Mucosa of gallbladder (tissue), 1 donor: ENCODE results near the gene TREML2. TPM values are rescaled to one million over a fixed set of nuclear protein-coding genes. Genes with fewer than 3 reads are reported as not detected.
A peak's percentile ranks its signal among the peaks of the same experiment; 100 is the strongest.
"Not testable (repeated sequence)": the region's sequence is repeated elsewhere in the genome, so short reads cannot be mapped to it uniquely, and the experiment has no call there.

Source experiments
- DNase-seq: peaks from one replicate; pipeline ENCODE4 v3.0.0-alpha.2; 2020; ENCODE audit warnings: low spot score
- total RNA-seq: library from RNA; stranded (reverse); gene quantifications from one replicate; pipeline ENCODE4 v1.2.1, GENCODE V29; 2021
- donor health status: DM: no; HTN: no; CAD: no.

TREML2 gene
- total RNA-seq, 1 donor from 2014 or later, result not detected

DNA sequence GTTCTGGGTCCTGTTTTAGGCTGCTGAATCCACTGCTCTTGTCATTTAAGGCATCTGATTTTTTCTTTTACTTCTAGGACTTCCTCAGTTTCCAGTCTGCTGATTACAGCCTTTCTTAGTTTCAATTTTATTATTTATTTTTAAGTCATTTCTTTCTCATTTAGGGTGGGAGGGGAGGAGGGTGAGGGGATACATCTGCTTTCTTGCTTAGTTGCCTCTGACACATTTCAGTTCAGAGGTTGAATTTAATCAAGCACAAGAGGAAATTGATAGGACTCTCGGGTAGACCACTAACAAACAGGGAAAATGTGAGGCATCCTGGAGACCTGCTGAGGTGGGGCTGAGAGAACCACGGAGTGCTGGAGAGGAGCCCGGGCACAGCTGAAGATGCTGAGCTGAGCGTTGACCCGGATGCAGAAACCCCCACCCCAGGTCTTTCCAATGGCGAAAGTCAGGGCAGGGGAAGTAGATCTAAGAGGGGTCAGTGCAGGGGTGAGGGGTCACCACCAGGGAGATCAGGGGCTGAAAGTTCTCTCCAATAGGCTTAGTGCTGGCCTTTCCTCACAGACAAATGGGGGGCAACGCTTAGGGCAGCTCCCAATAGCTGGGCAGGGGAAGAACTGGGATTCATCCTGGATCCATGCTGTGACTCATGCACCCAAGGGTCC is 7.6 kb upstream of the TREML2 start:
- no peak for DNase-seq

DNA sequence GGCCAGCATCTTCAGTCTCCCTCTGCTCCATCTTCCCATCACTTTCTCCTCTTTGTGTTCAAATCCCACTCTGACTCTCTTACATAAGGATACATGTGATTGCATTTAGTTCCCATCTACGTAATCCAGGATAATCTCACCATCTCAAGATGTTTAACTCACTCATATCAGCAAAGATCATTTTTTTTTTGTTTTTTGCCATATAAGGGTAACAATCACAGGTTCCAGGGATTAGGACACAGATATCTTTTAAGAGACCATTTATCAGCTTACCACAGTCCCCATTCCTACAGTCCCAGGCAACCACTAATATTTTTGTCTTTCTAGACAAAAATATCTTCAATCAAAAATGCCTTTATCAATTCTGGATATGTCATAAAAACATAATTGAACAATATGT is 3.2 kb upstream of the TREML2 start:
- DNase-seq, result no peak

DNA sequence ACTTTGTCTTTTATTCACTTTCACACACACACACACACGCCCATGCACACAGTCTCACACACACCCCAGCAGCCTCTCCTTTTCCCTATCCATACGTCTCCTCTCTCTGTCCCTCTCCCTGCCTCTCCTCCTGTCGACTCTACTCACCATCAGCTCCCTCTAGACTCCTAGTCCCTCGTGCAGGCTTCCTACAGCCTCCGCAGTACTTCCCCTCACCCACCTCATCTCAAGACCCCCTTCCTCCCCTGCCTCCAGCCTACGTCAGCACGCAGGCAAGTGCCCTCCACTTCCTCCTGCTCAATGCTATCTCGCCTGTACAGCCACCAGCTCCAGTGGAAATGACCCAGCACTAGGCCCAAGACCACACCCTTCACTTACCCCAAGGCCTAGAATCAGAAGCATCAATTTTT is 820 bp upstream of the TREML2 start:
- no peak for DNase-seq

DNA sequence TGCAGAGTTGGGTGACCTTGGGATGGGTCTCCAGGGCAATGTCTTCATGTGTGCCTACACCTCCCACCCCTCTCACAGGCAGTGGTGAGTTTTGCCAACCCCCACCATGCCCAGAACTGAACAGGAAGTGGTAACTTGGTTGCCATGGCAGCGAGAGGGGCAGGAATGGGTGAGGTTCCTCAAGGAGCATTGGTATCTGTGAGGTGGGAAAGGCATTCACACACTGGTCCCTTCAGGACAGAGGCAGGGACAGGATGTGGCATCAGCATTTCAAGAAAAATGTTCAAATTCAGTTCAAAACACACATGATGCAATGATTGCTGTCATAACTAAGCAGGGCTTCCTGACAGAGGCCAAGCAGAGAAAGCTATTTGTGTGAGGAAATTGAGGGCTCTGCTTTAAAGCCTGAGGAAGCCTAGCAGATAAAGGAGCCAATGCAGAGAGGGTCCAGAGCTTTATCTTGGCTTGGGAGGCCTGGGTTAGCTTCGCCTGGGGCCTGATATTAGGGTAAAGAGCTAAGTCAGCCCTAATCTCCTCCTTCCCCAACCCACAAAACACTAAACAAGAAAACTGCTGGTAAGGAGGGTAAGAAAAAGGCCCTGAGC is 551 bp downstream of the TREML2 start:
- DNase-seq, result no peak

DNA sequence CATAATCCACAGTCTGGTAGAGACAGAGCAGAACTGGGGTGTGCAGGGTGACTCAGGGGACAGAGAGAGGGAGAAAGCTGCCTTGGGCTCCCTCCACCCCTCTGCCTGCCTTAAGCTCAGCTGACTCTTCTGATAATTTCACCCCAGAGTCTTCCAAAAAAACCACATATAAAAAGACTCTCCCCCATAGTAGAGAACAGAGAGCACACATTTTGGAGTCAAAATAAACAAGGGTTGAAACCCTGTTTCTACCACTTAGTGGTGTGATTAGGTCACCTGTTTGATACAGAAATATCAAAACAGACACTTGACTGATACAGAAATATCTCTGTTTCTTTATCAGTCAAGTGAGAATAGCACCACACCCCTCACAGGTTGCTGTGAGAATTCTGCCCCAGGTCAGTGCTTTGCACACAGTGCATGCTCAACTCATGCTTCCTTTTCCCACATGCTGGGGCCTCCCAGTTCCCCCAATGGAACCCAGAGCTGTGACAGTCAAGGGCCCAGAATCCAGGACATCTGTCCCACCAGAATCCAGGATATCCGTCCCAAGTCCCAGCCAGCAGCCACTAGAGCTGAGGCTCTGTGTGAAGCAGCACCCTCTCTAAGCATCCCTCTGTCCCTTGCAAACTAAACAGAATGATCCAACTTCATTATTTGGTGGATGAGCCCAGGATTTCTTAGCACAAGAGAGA is 1.2 kb downstream of the TREML2 start:
- DNase-seq, result no peak

DNA sequence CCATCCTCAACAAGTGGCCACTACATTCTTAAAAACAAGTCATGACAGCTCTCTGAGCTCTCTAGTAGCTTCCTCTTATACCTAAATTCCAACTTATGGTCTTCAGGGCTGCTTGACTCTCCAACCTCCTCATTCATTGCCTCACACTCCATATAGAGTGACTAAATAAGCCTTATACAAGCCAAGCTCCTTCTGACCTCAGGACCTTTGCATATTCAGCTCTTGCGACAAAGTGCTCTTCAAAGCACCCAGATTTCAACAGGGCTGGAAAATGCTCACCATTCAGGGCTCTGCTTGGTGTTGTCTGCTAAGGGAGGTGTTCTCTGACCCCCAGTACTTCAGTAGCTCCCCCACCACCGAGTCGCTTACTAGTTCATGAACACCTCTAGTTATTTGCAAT is 3.7 kb downstream of the TREML2 start:
- no peak for DNase-seq

DNA sequence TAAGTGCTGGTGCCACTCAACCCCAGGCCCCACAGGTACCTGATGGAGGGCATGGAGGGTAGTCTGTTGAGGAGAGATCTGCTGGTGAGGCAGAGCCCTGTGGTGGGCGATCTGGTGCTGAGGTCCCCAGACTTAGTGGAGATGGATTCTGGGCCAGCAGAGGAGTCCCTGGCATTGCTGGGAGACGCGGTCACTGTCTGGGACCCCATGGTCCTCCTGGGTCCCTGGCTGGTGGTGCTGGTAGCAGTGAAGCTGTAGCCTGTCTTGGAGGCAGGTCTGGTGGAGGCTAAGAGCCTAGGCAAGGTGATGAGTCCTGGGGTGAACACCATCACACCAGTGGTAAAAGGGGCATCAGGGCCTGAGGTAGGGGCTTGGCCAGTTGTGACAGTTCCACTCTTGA is 6.6 kb downstream of the TREML2 start:
- no peak for DNase-seq

DNA sequence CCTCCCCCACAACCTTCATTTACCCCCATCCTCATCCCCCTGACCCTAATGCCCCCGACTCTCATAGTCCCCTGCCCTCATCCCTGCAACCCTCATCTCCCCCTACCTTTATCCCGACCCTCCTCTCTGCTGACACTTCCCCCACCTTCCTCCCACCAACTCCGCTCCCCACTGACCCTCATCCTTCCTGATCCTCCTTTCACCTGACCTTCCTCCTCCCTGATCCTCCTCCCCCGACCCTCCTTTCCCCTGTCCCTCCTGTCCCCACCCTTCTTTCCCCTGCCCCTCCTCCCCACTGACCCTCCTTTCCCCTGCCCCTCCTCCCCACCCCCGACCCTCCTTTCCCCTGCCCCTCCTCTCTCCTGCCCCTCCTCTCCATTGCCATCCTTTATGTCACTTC is 7.1 kb downstream of the TREML2 start:
- no peak for DNase-seq

DNA sequence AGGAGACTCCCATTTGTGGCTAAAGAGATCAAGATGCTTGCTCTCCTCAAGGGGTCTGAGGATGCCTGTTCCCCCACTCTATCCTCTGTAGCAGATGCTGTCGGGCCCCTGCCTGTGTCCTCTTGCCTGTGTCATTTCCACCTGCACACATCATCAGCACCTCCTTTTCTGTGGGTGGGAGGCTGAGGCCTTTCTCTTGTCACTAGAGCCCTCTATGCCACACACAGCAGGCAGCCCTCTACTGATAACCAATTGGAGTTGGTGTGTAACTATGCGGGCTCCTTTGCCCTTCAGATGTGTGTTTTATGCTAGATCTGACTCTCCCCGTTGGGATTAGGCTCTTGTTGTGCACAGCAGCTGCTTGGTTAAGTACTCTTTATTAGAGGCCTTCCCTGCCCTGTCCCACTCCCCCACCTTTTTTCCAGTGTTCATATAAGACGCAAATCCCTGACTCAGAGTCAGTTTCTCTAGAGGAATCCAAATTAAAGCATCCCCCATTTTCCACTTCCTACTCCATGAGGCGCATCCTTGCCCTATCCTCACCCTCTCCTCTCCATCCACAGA is 7.7 kb downstream of the TREML2 start:
- no peak for DNase-seq

DNA sequence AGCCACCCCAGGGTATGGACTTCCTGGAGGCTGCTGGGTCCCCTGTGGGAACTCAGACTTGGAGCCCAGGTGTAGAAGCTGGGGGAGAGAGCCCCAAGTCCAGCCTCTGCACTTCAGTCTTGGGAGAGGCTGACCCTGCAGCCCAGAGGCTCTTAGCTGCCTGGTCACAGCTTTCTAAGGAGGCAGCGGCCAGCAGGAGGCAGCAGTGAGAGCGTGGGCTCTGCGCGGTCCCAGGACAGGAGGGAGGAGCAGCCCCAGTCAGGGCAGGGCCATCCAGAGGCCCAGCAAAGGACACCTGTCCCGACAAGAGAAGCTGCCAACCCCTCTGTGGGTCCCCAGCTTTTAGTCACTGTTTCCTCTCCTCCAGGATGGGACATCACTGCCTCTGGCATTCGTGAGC is 9.4 kb downstream of the TREML2 start:
- no peak for DNase-seq

DNA sequence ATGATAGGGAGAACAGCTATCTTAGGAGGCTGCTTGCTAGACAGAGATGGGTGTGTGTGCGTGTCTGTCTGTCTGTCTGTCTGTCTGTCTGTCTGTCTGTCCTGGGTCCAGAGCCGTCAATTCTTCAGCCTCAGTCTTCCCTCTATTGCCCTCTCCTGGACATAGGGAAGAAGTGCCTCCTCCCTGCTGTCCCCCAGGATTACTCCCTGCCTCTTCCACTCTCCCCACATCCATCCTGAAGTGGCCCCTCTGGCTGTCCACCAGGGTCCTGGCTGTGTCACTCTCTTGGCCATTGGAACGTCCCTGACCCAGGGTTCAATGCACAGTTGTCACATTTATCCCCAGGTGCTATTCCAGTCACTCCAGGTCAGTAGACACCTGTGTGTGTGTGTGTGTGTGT is 10.2 kb downstream of the TREML2 start:
- no peak for DNase-seq

DNA sequence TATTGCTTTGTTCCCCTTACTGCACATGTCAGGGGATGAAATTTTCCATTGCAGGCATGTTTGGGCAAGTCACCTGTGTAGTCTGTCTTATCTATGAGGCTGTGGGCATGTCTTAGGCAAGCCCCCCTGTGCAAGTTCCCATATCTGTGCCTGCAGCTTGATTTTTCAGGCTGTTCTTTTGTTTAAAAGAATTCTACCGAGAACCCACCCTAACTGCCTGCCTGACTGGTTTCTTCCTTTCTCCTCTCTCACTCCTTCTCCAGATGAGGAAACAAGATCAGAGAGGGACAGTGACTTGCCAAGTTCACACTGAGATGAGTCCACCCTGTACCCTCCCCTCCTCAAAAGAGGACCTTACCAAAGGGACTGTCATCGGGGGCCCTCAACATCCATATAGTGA is 11.0 kb downstream of the TREML2 start:
- DNase-seq, result no peak

DNA sequence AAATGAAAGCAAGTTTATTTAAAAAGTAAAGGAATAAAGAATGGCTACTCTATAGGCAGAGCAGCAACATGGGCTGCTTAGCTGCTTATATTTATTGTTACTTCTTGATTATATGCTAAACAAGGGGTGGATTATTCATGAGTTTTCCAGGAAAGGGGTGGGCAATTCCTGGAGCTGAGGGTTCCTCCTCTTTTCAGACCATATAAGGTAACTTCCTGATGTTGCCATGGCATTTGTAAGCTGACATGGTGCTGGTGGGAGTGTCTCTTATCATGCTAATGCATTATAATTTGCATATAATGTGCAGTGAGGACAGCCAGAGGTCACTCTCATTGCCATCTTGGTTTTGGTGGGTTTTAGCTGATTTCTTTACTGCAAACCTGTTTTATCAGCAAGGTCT is 11.9 kb downstream of the TREML2 start:
- DNase-seq, result not testable (repeated sequence)

DNA sequence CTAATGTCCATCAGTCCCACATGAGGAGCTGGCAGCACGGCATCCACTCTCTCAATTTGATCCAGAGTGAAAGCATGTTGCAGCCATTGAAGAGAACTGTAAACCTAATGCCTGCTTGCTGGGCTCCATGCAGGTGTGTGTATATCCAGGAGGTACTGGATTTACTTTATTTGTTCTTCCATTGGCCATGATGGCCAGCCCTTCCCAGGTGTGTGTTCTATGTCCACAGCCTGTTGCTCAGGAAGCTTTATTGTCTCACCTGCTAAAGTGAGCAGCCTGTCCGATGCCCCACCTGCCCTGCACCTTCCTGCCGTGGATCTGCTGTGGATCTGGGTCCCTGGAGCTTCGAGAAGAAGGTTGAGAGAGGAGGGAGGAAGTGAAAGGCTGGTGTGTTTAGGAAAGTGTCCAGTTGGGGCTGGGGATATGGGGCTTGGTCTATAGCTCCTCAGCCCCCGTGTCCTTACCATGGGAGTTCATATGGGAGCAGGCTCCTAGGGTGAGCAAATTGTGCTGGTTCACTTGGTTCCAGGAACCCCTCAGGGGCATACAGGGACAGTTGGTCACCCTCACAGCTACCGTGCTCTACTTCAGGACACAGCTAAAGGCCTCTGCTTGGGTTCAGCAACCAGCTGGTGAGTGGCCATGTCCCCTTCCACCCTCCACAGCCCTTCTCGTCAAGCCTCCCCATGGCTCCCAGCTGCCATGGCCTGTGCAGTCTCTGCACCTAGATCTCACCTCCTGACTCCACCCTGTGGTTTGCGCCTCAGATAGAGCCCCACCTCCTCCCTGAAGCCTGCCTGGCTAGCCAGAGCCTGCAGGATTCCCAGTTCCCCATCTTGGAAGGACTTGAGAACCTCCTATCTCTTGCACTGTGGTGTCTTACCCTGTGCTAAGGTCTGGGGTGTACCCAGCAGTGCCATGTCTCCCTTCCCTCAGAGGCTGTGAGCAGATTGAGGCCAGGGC is 12.7 kb downstream of the TREML2 start:
- DNase-seq, result no peak

DNA sequence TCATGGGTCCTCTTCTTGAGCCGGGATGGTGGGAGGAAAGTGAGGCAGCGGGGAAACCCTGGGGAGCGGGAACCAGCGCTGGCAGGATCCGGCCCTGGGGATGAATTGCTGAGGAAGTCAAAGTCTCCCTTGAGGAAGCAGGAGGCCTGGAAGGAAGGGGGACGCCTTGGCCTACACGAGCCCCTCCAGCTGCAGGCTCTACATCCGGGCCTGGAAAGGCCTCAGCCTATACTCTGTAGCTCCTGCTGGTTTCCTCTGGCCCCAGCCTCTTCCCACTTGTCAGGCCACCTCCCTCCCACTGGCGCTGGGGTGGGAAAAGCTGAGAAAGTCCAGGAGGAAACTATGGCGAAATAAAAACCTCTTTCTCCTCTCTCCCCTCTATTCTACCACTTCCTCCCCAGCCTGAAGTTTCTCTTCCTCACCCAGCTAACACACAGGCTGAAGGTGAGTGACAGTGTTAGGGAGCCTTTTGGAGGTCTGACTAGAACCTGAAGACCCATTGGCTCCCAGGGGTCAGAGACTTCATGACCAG is 14.9 kb downstream of the TREML2 start:
- DNase-seq, result no peak

DNA sequence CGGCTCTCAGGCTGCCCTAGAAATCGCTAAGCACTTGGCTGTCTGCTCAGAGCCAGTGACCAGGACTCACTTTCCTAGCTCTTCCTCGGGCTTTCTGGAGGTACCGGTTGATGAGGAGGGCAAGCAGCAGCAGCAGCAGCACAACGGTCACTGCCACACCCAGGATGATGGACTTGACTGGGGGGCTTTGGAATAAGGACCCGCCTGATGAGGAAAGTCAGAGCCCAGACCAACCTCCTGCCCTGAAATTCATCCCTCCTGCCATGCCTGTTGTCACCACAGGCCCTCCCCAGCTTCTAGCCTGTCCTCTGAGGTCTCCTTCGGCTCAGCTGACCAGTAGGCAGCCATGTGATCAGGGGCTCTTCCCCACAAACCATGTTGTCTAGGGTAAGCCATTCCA is 16.2 kb downstream of the TREML2 start:
- DNase-seq, result no peak

DNA sequence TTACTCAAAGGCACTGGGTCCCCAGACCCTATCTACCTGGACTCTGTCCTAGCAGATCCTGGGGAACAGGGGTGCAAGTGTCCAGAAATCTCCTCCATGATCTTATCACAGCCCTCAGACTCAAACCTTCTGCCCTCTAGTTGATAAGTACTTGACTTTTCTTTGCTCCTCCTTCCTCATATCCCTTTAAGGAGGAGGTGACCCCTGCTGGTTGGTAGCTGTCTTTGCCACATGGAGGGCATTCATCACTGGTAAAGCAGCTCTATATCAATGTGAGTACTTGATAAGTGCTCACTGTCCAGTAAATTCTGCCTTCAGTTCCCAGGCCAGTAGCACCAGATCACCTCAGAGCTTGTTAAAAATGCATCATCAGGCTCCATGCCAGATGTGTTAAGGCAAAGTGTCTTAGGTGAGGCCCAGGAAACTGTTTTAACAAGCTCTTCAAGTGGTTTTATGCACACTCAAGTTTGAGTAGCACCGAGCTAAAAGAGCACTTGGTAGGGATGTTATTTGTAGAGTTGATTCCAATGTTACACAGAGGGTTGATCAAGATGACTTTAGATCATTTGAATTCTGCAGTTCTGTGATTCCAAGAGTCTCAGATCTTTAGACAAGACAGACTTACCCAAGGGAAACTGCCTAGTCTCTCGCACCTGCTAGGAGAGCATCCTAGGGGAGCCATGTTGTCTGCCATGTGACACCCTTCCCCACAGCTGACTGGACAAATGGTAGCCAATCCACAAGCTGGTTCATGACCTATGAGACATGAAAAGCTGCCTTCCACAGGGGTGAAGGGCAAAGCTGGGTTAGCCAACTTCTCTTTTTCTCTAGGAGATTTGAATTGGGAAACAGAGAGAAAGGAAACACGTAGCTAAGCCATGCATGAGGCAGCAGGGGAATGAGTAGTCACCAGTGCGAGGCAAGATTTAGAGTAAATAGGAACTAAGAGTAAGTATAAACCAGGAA is 18.6 kb downstream of the TREML2 start:
- peak; percentile 46 for DNase-seq

DNA sequence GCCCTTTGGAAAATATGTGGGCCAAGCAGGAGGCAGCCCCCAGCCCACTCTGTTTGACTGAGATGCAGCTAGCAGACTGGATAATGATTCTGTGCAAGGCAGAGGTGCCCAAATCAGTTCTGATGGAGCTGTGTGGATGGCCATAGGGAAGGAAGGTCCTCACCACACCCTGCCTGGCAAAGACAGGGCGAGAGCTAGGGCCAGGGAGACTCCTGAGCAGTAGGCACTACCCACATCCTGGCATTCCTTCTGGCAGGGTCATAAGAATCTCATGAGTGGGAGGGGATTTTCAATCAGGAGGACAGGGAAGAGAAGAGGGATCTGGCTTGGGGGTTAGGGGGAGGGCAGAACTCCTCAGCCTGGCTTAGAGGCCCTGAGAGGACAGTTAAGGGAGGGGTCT is 19.4 kb downstream of the TREML2 start:
- DNase-seq, result no peak

DNA sequence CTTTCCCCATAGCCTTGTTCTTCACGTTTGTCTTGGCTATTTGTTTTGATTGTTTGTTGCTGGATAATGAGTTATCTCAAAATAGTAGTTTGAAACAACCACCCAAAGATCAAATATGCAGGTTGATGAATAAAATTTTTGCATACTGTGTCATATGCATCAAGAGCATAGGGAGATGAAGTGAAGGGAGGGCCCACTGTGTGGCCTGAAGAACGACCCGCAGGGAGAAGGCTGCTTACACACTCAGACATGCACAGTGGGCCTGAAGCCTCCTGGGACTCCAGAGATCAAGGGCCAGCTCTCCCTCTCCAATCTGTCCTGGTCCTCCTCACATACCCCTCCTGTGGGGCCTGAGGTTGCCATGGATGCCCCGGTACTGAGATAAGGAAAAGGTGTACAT is 21.8 kb downstream of the TREML2 start:
- DNase-seq, result no peak

DNA sequence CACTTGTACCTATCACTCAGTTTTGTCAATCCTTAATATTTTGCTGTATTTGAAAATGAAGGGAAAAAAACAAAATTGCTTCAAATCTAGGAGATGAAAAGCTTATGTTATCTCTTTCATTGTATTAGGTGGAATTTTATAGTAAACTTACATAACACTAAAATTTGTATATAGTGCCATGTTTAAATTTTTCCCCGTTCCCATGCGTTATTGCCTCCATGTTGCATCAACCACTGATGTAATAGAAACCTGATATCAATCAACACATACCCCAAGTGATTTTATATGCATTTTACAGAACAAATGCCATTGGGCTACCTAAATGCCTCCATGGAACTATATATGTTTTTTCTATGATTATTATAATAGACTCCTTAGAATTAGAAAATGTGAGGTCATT is 23.3 kb downstream of the TREML2 start:
- DNase-seq, result no peak
